ENCODE measurements around the gene PDE4D.

DNA sequence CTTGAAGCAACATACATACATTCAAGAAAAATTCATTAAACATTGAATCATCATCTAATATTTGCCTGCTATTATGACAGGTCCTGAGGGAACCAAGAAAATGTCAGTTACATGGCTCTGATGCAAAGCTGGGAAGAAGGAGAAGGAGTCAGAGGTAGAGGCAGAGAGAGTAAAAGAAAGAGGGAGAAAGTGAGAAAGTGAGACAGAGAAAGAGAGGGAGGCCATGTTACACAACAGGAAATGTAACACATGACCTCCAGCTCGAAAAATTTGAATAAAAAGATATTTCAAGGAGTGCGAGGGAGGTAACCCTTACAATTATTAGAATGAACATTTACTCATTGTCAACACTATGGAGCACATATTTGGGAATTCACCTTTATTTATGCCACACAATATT is 189.7 kb downstream of the PDE4D start:
- TF ChIP-seq, protein P1, sequence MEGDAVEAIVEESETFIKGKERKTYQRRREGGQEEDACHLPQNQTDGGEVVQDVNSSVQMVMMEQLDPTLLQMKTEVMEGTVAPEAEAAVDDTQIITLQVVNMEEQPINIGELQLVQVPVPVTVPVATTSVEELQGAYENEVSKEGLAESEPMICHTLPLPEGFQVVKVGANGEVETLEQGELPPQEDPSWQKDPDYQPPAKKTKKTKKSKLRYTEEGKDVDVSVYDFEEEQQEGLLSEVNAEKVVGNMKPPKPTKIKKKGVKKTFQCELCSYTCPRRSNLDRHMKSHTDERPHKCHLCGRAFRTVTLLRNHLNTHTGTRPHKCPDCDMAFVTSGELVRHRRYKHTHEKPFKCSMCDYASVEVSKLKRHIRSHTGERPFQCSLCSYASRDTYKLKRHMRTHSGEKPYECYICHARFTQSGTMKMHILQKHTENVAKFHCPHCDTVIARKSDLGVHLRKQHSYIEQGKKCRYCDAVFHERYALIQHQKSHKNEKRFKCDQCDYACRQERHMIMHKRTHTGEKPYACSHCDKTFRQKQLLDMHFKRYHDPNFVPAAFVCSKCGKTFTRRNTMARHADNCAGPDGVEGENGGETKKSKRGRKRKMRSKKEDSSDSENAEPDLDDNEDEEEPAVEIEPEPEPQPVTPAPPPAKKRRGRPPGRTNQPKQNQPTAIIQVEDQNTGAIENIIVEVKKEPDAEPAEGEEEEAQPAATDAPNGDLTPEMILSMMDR (conservative IDR thresholded peaks at IDR 0.05; ENCODE audit: low read length), result no peak
- TF ChIP-seq EZH2phosphoT487 (IDR thresholded peaks at IDR 0.05; ENCODE audit: borderline replicate concordance, low read depth, low read length), result no peak
